ENCODE data around the gene FAM168B.

DNA sequence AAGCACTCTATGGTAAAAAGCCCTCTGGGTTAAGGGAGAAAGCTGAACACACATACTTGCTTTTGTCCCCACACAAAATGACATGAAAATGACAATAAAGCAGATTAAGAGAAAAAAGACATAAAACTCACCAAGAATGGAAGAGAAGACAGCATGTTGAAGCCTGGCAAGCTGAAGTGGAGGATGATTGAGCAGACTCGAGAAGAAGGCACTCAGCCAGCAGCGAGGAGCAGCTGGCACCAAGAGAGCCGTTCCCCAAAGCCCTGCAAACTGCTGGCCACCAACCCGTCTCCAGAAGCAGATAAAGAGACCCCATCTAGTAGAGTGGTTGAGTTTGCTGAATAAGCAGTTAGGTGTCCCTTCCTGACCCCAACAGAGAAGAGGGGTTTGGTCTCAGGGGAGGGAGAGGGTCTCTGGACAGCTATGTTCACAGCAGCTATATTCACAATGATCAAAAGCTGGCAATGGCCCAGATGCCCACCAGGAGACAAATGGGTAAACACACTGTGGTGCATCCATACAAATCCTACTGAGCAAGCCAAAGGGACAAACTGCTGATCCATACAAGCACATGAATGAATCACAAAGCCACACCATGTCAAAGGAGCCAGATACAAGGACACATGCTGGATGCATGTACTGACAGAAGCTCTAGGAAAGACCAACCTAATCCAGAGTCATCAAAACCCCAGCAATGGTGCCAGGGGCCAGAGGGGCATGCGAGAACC is 36.9 kb downstream of the FAM168B start:
- TF ChIP-seq, protein P1, sequence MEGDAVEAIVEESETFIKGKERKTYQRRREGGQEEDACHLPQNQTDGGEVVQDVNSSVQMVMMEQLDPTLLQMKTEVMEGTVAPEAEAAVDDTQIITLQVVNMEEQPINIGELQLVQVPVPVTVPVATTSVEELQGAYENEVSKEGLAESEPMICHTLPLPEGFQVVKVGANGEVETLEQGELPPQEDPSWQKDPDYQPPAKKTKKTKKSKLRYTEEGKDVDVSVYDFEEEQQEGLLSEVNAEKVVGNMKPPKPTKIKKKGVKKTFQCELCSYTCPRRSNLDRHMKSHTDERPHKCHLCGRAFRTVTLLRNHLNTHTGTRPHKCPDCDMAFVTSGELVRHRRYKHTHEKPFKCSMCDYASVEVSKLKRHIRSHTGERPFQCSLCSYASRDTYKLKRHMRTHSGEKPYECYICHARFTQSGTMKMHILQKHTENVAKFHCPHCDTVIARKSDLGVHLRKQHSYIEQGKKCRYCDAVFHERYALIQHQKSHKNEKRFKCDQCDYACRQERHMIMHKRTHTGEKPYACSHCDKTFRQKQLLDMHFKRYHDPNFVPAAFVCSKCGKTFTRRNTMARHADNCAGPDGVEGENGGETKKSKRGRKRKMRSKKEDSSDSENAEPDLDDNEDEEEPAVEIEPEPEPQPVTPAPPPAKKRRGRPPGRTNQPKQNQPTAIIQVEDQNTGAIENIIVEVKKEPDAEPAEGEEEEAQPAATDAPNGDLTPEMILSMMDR (IDR thresholded peaks at IDR 0.05; ENCODE audit: low read length) = no peak
- TF ChIP-seq EZH2phosphoT487 (IDR thresholded peaks at IDR 0.05; ENCODE audit: low read length) (no peak), EZH2 (optimal IDR thresholded peaks at IDR 0.05; ENCODE audit: low read depth, low read length) (no peak)

Data from MM.1S (cell line).